ENCODE measurements around the gene SYNDIG1. TPM values are rescaled to one million over a fixed set of nuclear protein-coding genes. Genes with fewer than 3 reads are reported as not detected.

Gene SYNDIG1
- total RNA-seq, 1 experiment from 2014 or later = 5.4 TPM

- no peak overlapping the region for H3K4me3 Mint-ChIP-seq
- no peak overlapping the region for H2BK12ac ChIP-seq (ENCODE audit: insufficient read length, low read depth, low read length)
- H3K79me2 ChIP-seq (ENCODE audit: insufficient read depth, low read length) = no peaks in the 10 kb centered on the region
- H3K27me3 Mint-ChIP-seq (ENCODE audit: low read depth) = no peaks in the 10 kb centered on the region; the same call in none of the 2 replicates
- H4K20me1 ChIP-seq (ENCODE audit: control insufficient read depth, insufficient read depth, insufficient read length) = no peaks in the 10 kb centered on the region
- no peak overlapping the region for H3K4me2 ChIP-seq (ENCODE audit: insufficient read depth, insufficient read length, low read length)
- H4K8ac ChIP-seq (replicated peaks; ENCODE audit: insufficient read length, low read depth, low read length) = no peak overlapping the region
- H3K14ac ChIP-seq (ENCODE audit: insufficient read depth, low read length) = no peak overlapping the region; the same call in 1 of the 2 replicates
- no peak overlapping the region for H2AK5ac ChIP-seq (ENCODE audit: insufficient read length, low read length)
- H3K36me3 Mint-ChIP-seq (ENCODE audit: insufficient read depth in 1 of 3, low read depth in 3 of 3) = no peaks in the 10 kb centered on the region
- no peak overlapping the region for H3T11ph ChIP-seq (ENCODE audit: low read length)
- no peaks in the 10 kb centered on the region; a peak in 1 of 5 replicates for H3K9me3 Mint-ChIP-seq
- no peak overlapping the region for H2BK120ac ChIP-seq (ENCODE audit: low read depth, low read length, poor library complexity, severe bottlenecking)
- no peak overlapping the region for H3K4ac ChIP-seq (ENCODE audit: low read depth, low read length)
- TF ChIP-seq CTCF (conservative IDR thresholded peaks at IDR 0.05) = no peak
- H3K18ac ChIP-seq (ENCODE audit: insufficient read length, low read depth, low read length) = no peak overlapping the region
- DNase-seq = no peak
- H3K4me1 ChIP-seq (ENCODE audit: insufficient read depth, low read length) = no peaks in the 10 kb centered on the region
- no peaks in the 10 kb centered on the region for H3K23me2 ChIP-seq (ENCODE audit: insufficient read length, low read depth, low read length, poor library complexity, severe bottlenecking)
- no peak overlapping the region for H3K56ac ChIP-seq (ENCODE audit: insufficient read length, low read depth, low read length)
- H3K27ac Mint-ChIP-seq = no peak overlapping the region
- H3K27me3 ChIP-seq (ENCODE audit: insufficient read depth, low read length) = no peaks in the 10 kb centered on the region
- no peak overlapping the region for H3K9ac ChIP-seq (ENCODE audit: extremely low read depth, insufficient read length, low read length)
- no peak overlapping the region for H4K91ac ChIP-seq (ENCODE audit: insufficient read length, low read depth, low read length)
- H2BK15ac ChIP-seq (ENCODE audit: low read depth, low read length) = no peak overlapping the region
- no peak overlapping the region for H3K27ac ChIP-seq (ENCODE audit: insufficient read length, low read depth, low read length)
- H3K9me3 ChIP-seq (ENCODE audit: control insufficient read depth, low read depth, low read length) = no peaks in the 10 kb centered on the region
- H2BK5ac ChIP-seq (ENCODE audit: insufficient read length, low read length) = no peak overlapping the region
- no peak overlapping the region for H2AFZ ChIP-seq (ENCODE audit: low read length)
- WGBS (ENCODE audit: extremely low coverage, insufficient read length, low lambda C conversion rate) = no CpG with 5 or more reads among the region's 13 CpGs
- no peaks in the 10 kb centered on the region for H3K79me1 ChIP-seq (ENCODE audit: insufficient read depth, low read depth, low read length, poor library complexity, severe bottlenecking)
- H3K4me1 Mint-ChIP-seq = peaks cover 2 to 8% of the 10 kb centered on the region in 2 experiments; a peak in 1 of 4 replicates
- no peak overlapping the region for H3K23ac ChIP-seq (ENCODE audit: insufficient read length, low read depth, low read length)
- no peak overlapping the region for H2BK20ac ChIP-seq (ENCODE audit: low read depth, low read length, poor library complexity, severe bottlenecking)
- no peak overlapping the region for H4K5ac ChIP-seq (ENCODE audit: insufficient read length, low read depth, low read length)
Observed at GRCh38 chr20:24673678-24674570, 204.5 kb downstream of the SYNDIG1 start.
